ENCODE data around the gene ANTXR2.

- TF ChIP-seq CTCF (IDR thresholded peaks at IDR 0.05; ENCODE audit: extremely low read depth in 1 of 2, insufficient read depth in 1 of 2, low read depth in 1 of 2, low read length in 2 of 2) (no peak), POLR2AphosphoS5 (IDR thresholded peaks at IDR 0.05; ENCODE audit: insufficient read depth, low read depth, low read length) (no peak)
Observed at GRCh38 chr4:80033581-80033980, 39.4 kb downstream of the ANTXR2 start.

Data from endothelial cell of umbilical vein (primary cell).